OCI-LY1 (cell line): ENCODE measurements around the gene IGFBP5.

Experiments used
- H2AFZ ChIP-seq: fragments of 200-600 bp; sonication (generic), shearing (Covaris generic); 2 replicates; pipeline ENCODE4 v1.6.0; 2014; ENCODE audit warnings: antibody characterized with exemption, mild to moderate bottlenecking, low read length
- H3F3A ChIP-seq: fragments of 200-600 bp; sonication (generic), shearing (Covaris generic); 2 replicates; pipeline ENCODE4 v1.6.0; 2014; ENCODE audit warnings: mild to moderate bottlenecking, antibody characterized with exemption, low read length, moderate library complexity; ENCODE audit not compliant: insufficient read depth
- H3K27ac ChIP-seq: fragments of 200-600 bp; sonication (generic); 2 replicates; pipeline ENCODE4 v1.5.1; 2014; ENCODE audit warnings: low read length, mixed run types, mild to moderate bottlenecking, low read depth; ENCODE audit not compliant: poor library complexity, severe bottlenecking
- H3K27me3 ChIP-seq: fragments of 200-600 bp; sonication (generic); 2 replicates; pipeline ENCODE4 v1.6.0; 2014; ENCODE audit warnings: antibody characterized with exemption, mild to moderate bottlenecking, low read length, moderate library complexity; ENCODE audit not compliant: insufficient read depth
- H3K36me3 ChIP-seq: fragments of 200-600 bp; sonication (generic); 2 replicates; pipeline ENCODE4 v1.6.1; 2014; ENCODE audit warnings: mild to moderate bottlenecking, antibody characterized with exemption, low read length, moderate library complexity, mixed read lengths; ENCODE audit not compliant: insufficient read depth
- H3K4me1 ChIP-seq: fragments of 200-600 bp; sonication (generic); 2 replicates; pipeline ENCODE4 v1.5.1; 2014; ENCODE audit warnings: mild to moderate bottlenecking, low read length, moderate library complexity; ENCODE audit not compliant: insufficient read depth, severe bottlenecking
- H3K4me2 ChIP-seq: fragments of 200-600 bp; sonication (generic), shearing (Covaris generic); 2 replicates; pipeline ENCODE4 v1.6.1; 2014; ENCODE audit warnings: low read length
- H3K4me3 ChIP-seq: fragments of 200-600 bp; sonication (generic); 2 replicates; pipeline ENCODE4 v1.5.1; 2014; ENCODE audit warnings: low read length, low read depth, mild to moderate bottlenecking, mixed read lengths; ENCODE audit not compliant: poor library complexity, severe bottlenecking
- H3K79me2 ChIP-seq: fragments of 200-600 bp; shearing (Covaris generic); 2 replicates; pipeline ENCODE4 v1.6.1; 2016; ENCODE audit warnings: mixed run types, low read length, mixed read lengths; ENCODE audit not compliant: insufficient read depth
- H3K9ac ChIP-seq: fragments of 200-600 bp; sonication (generic), shearing (Covaris generic); 2 replicates; pipeline ENCODE4 v1.6.1; 2014; ENCODE audit warnings: mild to moderate bottlenecking, low read length, mixed read lengths
- H3K9me2 ChIP-seq: fragments of 200-600 bp; sonication (generic), shearing (Covaris generic); 2 replicates; pipeline ENCODE4 v1.6.1; 2014; ENCODE audit warnings: low read depth, mild to moderate bottlenecking, low read length, mixed read lengths
- H3K9me3 ChIP-seq: fragments of 200-600 bp; shearing (Covaris generic); 2 replicates; pipeline ENCODE4 v1.6.1; 2014; ENCODE audit warnings: low read length, mixed read lengths
- H4K20me1 ChIP-seq: fragments of 200-600 bp; sonication (generic), shearing (Covaris generic); 2 replicates; pipeline ENCODE4 v1.6.0; 2016; ENCODE audit warnings: mild to moderate bottlenecking, low read length; ENCODE audit not compliant: insufficient read depth
- CTCF ChIP-seq: fragments of 200-600 bp; sonication (generic), shearing (Covaris generic); IDR thresholded peaks from 2 replicates; pipeline ENCODE4 v1.5.1; 2017; ENCODE audit warnings: mild to moderate bottlenecking, antibody characterized with exemption, low read length, moderate library complexity, mixed read lengths
- EZH2 ChIP-seq: fragments of 200-600 bp; sonication (generic), shearing (Covaris generic); IDR thresholded peaks from 2 replicates; pipeline ENCODE4 v1.8.0; 2017; ENCODE audit warnings: borderline replicate concordance, mixed run types, mild to moderate bottlenecking, antibody characterized with exemption, low read length, moderate library complexity, mixed read lengths

Gene IGFBP5

GRCh38 chr2:216660496-216660895 is 34.9 kb downstream of the IGFBP5 start:
- Histone ChIP-seq H3K9me2 (no peaks in the 10 kb centered on the region), H3K4me2 (no peak overlapping the region), H3K36me3 (no peaks in the 10 kb centered on the region), H3K9me3 (no peaks in the 10 kb centered on the region), H3K9ac (no peak overlapping the region), H3K4me1 (no peaks in the 10 kb centered on the region), H4K20me1 (no peaks in the 10 kb centered on the region), H3K79me2 (no peaks in the 10 kb centered on the region), H3F3A (no peaks in the 10 kb centered on the region), H2AFZ (no peak overlapping the region), H3K4me3 (no peak overlapping the region), H3K27ac (no peak overlapping the region), H3K27me3 (no peaks in the 10 kb centered on the region)
- TF ChIP-seq CTCF = no peak
- no peak for TF ChIP-seq EZH2

DNA sequence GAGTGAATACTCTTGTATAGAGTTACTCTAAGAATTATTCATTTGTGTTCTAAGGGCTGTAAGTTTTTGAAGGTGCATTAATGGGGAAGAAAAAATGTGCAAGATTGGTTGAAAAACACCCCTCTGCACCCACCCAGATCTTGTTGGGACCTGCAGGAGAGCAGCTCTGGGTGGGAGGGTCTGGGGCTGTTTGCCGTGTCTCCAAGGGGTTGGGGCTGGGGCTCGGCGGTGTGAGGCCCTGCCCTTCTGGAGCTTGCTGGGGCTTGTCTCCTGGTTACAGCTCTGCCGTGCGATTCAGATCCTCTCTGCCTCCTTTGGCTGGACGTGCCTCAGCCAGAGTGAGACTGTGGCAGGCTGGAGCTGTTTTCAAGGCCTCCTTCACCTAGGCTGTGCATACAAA is 36.1 kb downstream of the IGFBP5 start:
- Histone ChIP-seq H3K4me1 (no peaks in the 10 kb centered on the region), H3K4me2 (no peak overlapping the region), H3F3A (no peaks in the 10 kb centered on the region), H3K27ac (no peak overlapping the region), H3K9ac (no peak overlapping the region), H3K36me3 (no peaks in the 10 kb centered on the region), H3K4me3 (no peak overlapping the region), H3K9me3 (no peaks in the 10 kb centered on the region), H2AFZ (no peak overlapping the region), H3K79me2 (no peaks in the 10 kb centered on the region), H4K20me1 (no peaks in the 10 kb centered on the region), H3K9me2 (no peaks in the 10 kb centered on the region), H3K27me3 (no peaks in the 10 kb centered on the region)
- TF ChIP-seq CTCF (no peak), EZH2 (no peak)

GRCh38 chr2:216658757-216659156 is 36.6 kb downstream of the IGFBP5 start:
- TF ChIP-seq CTCF (no peak), EZH2 (no peak)
- no peaks in the 10 kb centered on the region for H4K20me1 ChIP-seq
- no peaks in the 10 kb centered on the region for H3K79me2 ChIP-seq
- H3K27me3 ChIP-seq = no peaks in the 10 kb centered on the region
- no peak overlapping the region for H3K4me3 ChIP-seq
- H3F3A ChIP-seq = no peaks in the 10 kb centered on the region
- H3K9ac ChIP-seq = no peak overlapping the region
- H3K9me2 ChIP-seq = no peaks in the 10 kb centered on the region
- no peaks in the 10 kb centered on the region for H3K9me3 ChIP-seq
- H3K36me3 ChIP-seq = no peaks in the 10 kb centered on the region
- no peak overlapping the region for H3K4me2 ChIP-seq
- no peaks in the 10 kb centered on the region for H3K4me1 ChIP-seq
- no peak overlapping the region for H3K27ac ChIP-seq
- H2AFZ ChIP-seq = no peak overlapping the region
